OCI-LY3 (cell line): ENCODE results near the gene NAB2.
"Not testable (repeated sequence)": the region's sequence is repeated elsewhere in the genome, so short reads cannot be mapped to it uniquely, and the experiment has no call there.

Source experiments
- H2AFZ ChIP-seq: fragments of 200-600, 300-600 bp; shearing (Covaris generic); 2 replicates; pipeline ENCODE4 v1.6.0; 2014; ENCODE audit warnings: antibody characterized with exemption, low read depth, low read length
- H3K27ac ChIP-seq: fragments of 200-600, 300-600 bp; sonication (generic); 2 replicates; pipeline ENCODE4 v1.5.1; 2014; ENCODE audit warnings: mild to moderate bottlenecking, low read length, moderate library complexity, mixed read lengths
- H3K27me3 ChIP-seq: fragments of 200-600, 300-600 bp; sonication (generic); 2 replicates; pipeline ENCODE4 v1.6.1; 2014; ENCODE audit warnings: low read depth, low read length, mixed read lengths
- H3K36me3 ChIP-seq: fragments of 200-600, 300-600 bp; sonication (generic); replicated peaks from 2 replicates; pipeline ENCODE3; 2014; ENCODE audit warnings: low read depth, low read length, mixed read lengths
- H3K4me1 ChIP-seq: fragments of 300-600, 200-600 bp; sonication (generic); 2 replicates; pipeline ENCODE4 v1.6.1; 2014; ENCODE audit warnings: low read length, mixed read lengths
- H3K4me2 ChIP-seq: fragments of 200-600, 300-600 bp; sonication (generic); 2 replicates; pipeline ENCODE4 v1.6.1; 2014; ENCODE audit warnings: low read length, mixed read lengths
- H3K4me3 ChIP-seq: fragments of 300-600, 200-600 bp; sonication (generic); 2 replicates; pipeline ENCODE4 v1.5.1; 2014; ENCODE audit warnings: antibody characterized with exemption, mild to moderate bottlenecking, low read length, moderate library complexity
- H3K79me2 ChIP-seq: fragments of 300-600, 200-600 bp; shearing (Covaris generic); 2 replicates; pipeline ENCODE4 v1.6.1; 2014; ENCODE audit warnings: mild to moderate bottlenecking, low read length, mixed read lengths
- H3K9ac ChIP-seq: fragments of 300-600, 200-600 bp; shearing (Covaris generic); 2 replicates; pipeline ENCODE4 v1.6.0; 2014; ENCODE audit warnings: mild to moderate bottlenecking, low read length, moderate library complexity
- H3K9me3 ChIP-seq: fragments of 200-600, 300-600 bp; shearing (Covaris generic); 2 replicates; pipeline ENCODE4 v1.6.1; 2014; ENCODE audit warnings: low read length, mixed read lengths; ENCODE audit not compliant: insufficient read depth
- H4K20me1 ChIP-seq: fragments of 200-600, 300-600 bp; sonication (generic); 2 replicates; pipeline ENCODE4 v1.6.1; 2016; ENCODE audit warnings: low read length, mixed read lengths; ENCODE audit not compliant: insufficient read depth
- CTCF ChIP-seq: fragments of 200-600, 300-600 bp; sonication (generic); IDR thresholded peaks from 2 replicates; pipeline ENCODE4 v1.5.1; 2014; ENCODE audit warnings: antibody characterized with exemption, low read length, low read depth
- EZH2phosphoT487 ChIP-seq: fragments of 200-600 bp; shearing (Covaris generic); IDR thresholded peaks from 2 replicates; pipeline ENCODE4 v1.6.1; 2018; ENCODE audit warnings: antibody characterized with exemption, mixed run types, low read depth

Gene NAB2

GRCh38 chr12:57049890-57050289, 39.0 kb upstream of the NAB2 start, which contains the start of gene MYO1A:
MYO1A (minus strand) TSS chr12:57050129; CDS start chr12:57048323, 1,806 bp downstream.
- Histone ChIP-seq H3K27ac (no peak within 1 kb of the TSS), H3K79me2 (no peaks in the 10 kb centered on the region), H2AFZ (no peak within 1 kb of the TSS), H3K4me3 (no peak within 1 kb of the TSS), H3K27me3 (no peaks in the 10 kb centered on the region; the same call in 1 of the 2 replicates), H3K4me2 (no peak within 1 kb of the TSS), H4K20me1 (no peaks in the 10 kb centered on the region), H3K9me3 (no peaks in the 10 kb centered on the region), H3K4me1 (peaks cover 18% of the 10 kb centered on the region), H3K36me3 (peaks cover 4% of the 10 kb centered on the region), H3K9ac (no peak within 1 kb of the TSS)
- TF ChIP-seq EZH2phosphoT487, result no peak
- no peak for TF ChIP-seq CTCF

GRCh38 chr12:57051011-57051410, 37.9 kb upstream of the NAB2 start:
- H2AFZ ChIP-seq, result no peak overlapping the region
- H3K9me3 ChIP-seq, result no peaks in the 10 kb centered on the region
- peaks cover 12% of the 10 kb centered on the region for H3K36me3 ChIP-seq
- H3K4me3 ChIP-seq, result no peak overlapping the region
- H3K79me2 ChIP-seq, result no peaks in the 10 kb centered on the region
- no peaks in the 10 kb centered on the region for H4K20me1 ChIP-seq
- no peak overlapping the region for H3K27ac ChIP-seq
- no peaks in the 10 kb centered on the region; the same call in 1 of the 2 replicates for H3K27me3 ChIP-seq
- TF ChIP-seq EZH2phosphoT487, result no peak
- no peak for TF ChIP-seq CTCF
- H3K4me1 ChIP-seq, result peaks cover 18% of the 10 kb centered on the region
- H3K9ac ChIP-seq, result no peak overlapping the region
- H3K4me2 ChIP-seq, result no peak overlapping the region

GRCh38 chr12:57053146-57053545, 35.8 kb upstream of the NAB2 start:
- H3K79me2 ChIP-seq, H3K27ac ChIP-seq, H3K4me2 ChIP-seq, H3K27me3 ChIP-seq, H2AFZ ChIP-seq, H3K9ac ChIP-seq, H4K20me1 ChIP-seq, H3K4me3 ChIP-seq, H3K4me1 ChIP-seq, H3K9me3 ChIP-seq: not testable (repeated sequence)
- peaks cover 32% of the 10 kb centered on the region for H3K36me3 ChIP-seq

GRCh38 chr12:57053901-57054300, 35.0 kb upstream of the NAB2 start:
- not testable (repeated sequence) for H3K9ac ChIP-seq, H3K9me3 ChIP-seq

GRCh38 chr12:57055824-57056223, 33.1 kb upstream of the NAB2 start:
- H3K4me3 ChIP-seq, result no peak overlapping the region
- H3K9me3 ChIP-seq, result no peaks in the 10 kb centered on the region
- no peak overlapping the region for H2AFZ ChIP-seq
- H3K27ac ChIP-seq, result no peak overlapping the region
- no peak for TF ChIP-seq EZH2phosphoT487
- TF ChIP-seq CTCF, result no peak
- H3K4me1 ChIP-seq, result peaks cover 9% of the 10 kb centered on the region
- H3K4me2 ChIP-seq, result no peak overlapping the region
- H3K27me3 ChIP-seq, result no peaks in the 10 kb centered on the region
- H4K20me1 ChIP-seq, result no peaks in the 10 kb centered on the region
- no peak overlapping the region for H3K9ac ChIP-seq
- H3K79me2 ChIP-seq, result no peaks in the 10 kb centered on the region
- peaks cover 58% of the 10 kb centered on the region for H3K36me3 ChIP-seq

More at GRCh38 chr12:57053901-57054300, 35.0 kb upstream of the NAB2 start:
- H4K20me1 ChIP-seq, H3K4me1 ChIP-seq, H3K4me2 ChIP-seq, H3K27ac ChIP-seq, H2AFZ ChIP-seq, H3K4me3 ChIP-seq, H3K27me3 ChIP-seq, H3K79me2 ChIP-seq: not testable (repeated sequence)
- H3K36me3 ChIP-seq, result peaks cover 39% of the 10 kb centered on the region
